ENCODE measurements around the gene FBH1. TPM values are rescaled to one million over a fixed set of nuclear protein-coding genes. Genes with fewer than 3 reads are reported as not detected.
A peak's percentile ranks its signal among the peaks of the same experiment; 100 is the strongest.

Gene FBH1
- total RNA-seq = 100 to 1,000 TPM in 5 of 9 donors, 10 to 100 TPM in 4; 68.9 to 165 (median 106) TPM
- 100 to 1,000 TPM in 2 of 3 donors, 10 to 100 TPM in 1; 91.4 to 154 (median 137) TPM for polyA plus RNA-seq
- long read RNA-seq, donor 1, transcript FBH1-201 (21 exons, 3,560 nt) = major isoform, 5 of 64 reads
- long read RNA-seq, donor 1, partial matches to known transcripts = 58 of 64 reads
- long read RNA-seq, donor 1, other reads (novel, unspliced or antisense) = 0 of 64 reads
- long read RNA-seq, donor 2, partial matches to known transcripts = 33 of 38 reads
- long read RNA-seq, donor 2, other reads (novel, unspliced or antisense) = 0 of 38 reads
- long read RNA-seq, donor 3, partial matches to known transcripts = 0 of 5 reads
- long read RNA-seq, donor 3, other reads (novel, unspliced or antisense) = 0 of 5 reads
- long read RNA-seq, donor 4, partial matches to known transcripts = 3 of 9 reads
- long read RNA-seq, donor 4, other reads (novel, unspliced or antisense) = 4 of 9 reads
- long read RNA-seq, donor 5, transcript FBH1-201 (21 exons, 3,560 nt) = major isoform, 136 of 255 reads
- long read RNA-seq, donor 5, partial matches to known transcripts = 29 of 255 reads
- long read RNA-seq, donor 5, other reads (novel, unspliced or antisense) = 86 of 255 reads
- long read RNA-seq, donor 6, partial matches to known transcripts = 6 of 7 reads
- long read RNA-seq, donor 6, other reads (novel, unspliced or antisense) = 1 of 7 reads
- long read RNA-seq, donor 7, partial matches to known transcripts = 32 of 33 reads
- long read RNA-seq, donor 7, other reads (novel, unspliced or antisense) = 0 of 33 reads
- long read RNA-seq, donor 8, partial matches to known transcripts = 72 of 78 reads
- long read RNA-seq, donor 8, other reads (novel, unspliced or antisense) = 0 of 78 reads
- long read RNA-seq, donor 9, partial matches to known transcripts = 22 of 25 reads
- long read RNA-seq, donor 9, other reads (novel, unspliced or antisense) = 0 of 25 reads
- long read RNA-seq, donor 10, transcript FBH1-201 (21 exons, 3,560 nt) = major isoform, 5 of 45 reads
- long read RNA-seq, donor 10, partial matches to known transcripts = 38 of 45 reads
- long read RNA-seq, donor 10, other reads (novel, unspliced or antisense) = 0 of 45 reads

DNA sequence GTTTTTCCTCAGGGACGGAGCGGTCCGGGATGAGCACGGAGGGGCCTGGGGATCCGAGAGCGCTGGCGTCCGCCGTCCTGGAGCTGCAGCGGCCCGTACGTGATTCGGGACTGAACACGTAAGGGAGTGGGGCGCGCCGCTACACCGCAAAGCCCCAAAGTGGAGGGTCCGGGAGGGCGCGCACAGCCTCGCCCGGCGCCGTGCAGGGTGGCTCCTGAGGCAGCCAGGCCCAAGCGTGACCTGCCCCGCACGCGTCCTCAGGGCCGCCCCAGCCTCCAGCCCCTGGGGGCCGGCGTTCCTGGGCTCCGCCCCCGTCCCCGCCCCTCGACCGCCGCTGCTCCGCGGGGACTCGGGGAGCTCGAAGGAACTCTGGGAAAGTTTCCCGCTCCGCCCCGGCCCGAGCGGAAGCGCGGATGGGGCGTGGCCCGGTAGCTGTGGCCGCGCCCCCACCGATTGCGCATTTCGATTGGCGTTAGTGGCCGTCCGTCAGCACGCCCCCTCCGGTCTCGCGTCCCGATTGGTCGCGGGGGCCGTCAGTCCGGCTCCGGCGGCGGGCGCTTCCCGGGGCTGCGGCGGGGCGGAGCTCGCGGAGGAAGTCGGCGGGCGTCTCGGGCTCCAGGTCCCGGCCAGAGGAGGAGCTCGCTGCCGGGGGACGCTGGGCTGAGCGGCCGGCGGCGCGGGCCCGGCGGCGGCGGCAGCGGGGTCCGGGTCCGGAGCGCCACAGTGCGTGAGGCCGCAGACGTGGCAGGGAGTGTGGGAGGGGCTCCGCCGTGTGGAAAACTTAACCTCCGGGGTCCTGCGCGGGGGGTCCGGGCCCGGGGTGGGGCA lies at the start of gene FBH1, which contains the start of gene ANKRD16:
FBH1 (plus strand) TSS at position 620 of the 828 bp plus-strand sequence; CDS start at position 723, 103 bp downstream.
ANKRD16 (minus strand) TSS at position 270 of the 828 bp plus-strand sequence. CDS start 539 bp downstream, outside the sequence.
- peak; percentile 86 to 93 for TF ChIP-seq POLR2A (IDR thresholded peaks at IDR 0.05)
- TF ChIP-seq CTCF (IDR thresholded peaks at IDR 0.05) = peak in 1 of 6 experiments; percentile 10
- Histone ChIP-seq H3K4me3 (peak within 1 kb of the TSS; percentile 34 to 98 (median 66)), H3K27ac (peak within 1 kb of the TSS; percentile 81 to 99 (median 88)), H3K9me3 (replicated peaks in 1 of 3) (no peaks in the 10 kb centered on the region), H3K27me3 (no peaks in the 10 kb centered on the region), H3K36me3 (replicated peaks in 1 of 2) (peaks cover 0 to 19% of the 10 kb centered on the region in 2 donors), H3K4me1 (replicated peaks in 1 of 2) (peaks cover 29 to 40% of the 10 kb centered on the region in 2 donors)
- intact Hi-C loops (cut with DNase I) = no loop called here
- DNase-seq = peak; percentile 98 to 100 (median 98)
- 0 to 2% (median 1%) methylated on average over 12 to 109 of the region's 109 CpGs; no CpG with 5 or more reads in 1 of the 4 donors for WGBS, 4 donors

GRCh38 chr10:5840314-5841307 lies 49.4 kb upstream of the FBH1 start:
- TF ChIP-seq POLR2A (IDR thresholded peaks at IDR 0.05) (no peak), CTCF (IDR thresholded peaks at IDR 0.05) (no peak)
- DNase-seq = peak in 4 of 7 donors; percentile 19 to 31 (median 26)
- Histone ChIP-seq H3K4me1 (replicated peaks in 1 of 2) (peaks cover 4 to 18% of the 10 kb centered on the region in 2 donors), H3K27me3 (no peaks in the 10 kb centered on the region), H3K4me3 (peak overlapping the region in 1 of 4 donors; percentile 29), H3K36me3 (replicated peaks in 1 of 2) (no peaks in the 10 kb centered on the region), H3K9me3 (replicated peaks in 1 of 3) (no peaks in the 10 kb centered on the region), H3K27ac (peak overlapping the region in 1 of 5 donors; percentile 34)
- intact Hi-C loops (cut with DNase I) = no loop called here
- 36 to 53% (median 44%) methylated on average over 25 to 40 of the region's 40 CpGs for WGBS, 4 donors

GRCh38 chr10:5841965-5842364 lies 48.1 kb upstream of the FBH1 start:
- intact Hi-C loops (cut with DNase I) = no loop called here
- TF ChIP-seq POLR2A (IDR thresholded peaks at IDR 0.05) (no peak), CTCF (IDR thresholded peaks at IDR 0.05) (no peak)
- no peak overlapping the region for H3K4me3 ChIP-seq
- no peaks in the 10 kb centered on the region for H3K36me3 ChIP-seq (replicated peaks in 1 of 2)
- peaks cover 4 to 27% of the 10 kb centered on the region in 2 donors for H3K4me1 ChIP-seq (replicated peaks in 1 of 2)
- DNase-seq = no peak
- WGBS, 4 donors = 94 to 97% (median 94%) methylated on average over 14 of the region's 14 CpGs
- no peaks in the 10 kb centered on the region for H3K27me3 ChIP-seq
- no peak overlapping the region for H3K27ac ChIP-seq
- H3K9me3 ChIP-seq (replicated peaks in 1 of 3) = no peaks in the 10 kb centered on the region
